Measurements from ENCODE around the gene ATP8B1. TPM values are rescaled to one million over a fixed set of nuclear protein-coding genes. Genes with fewer than 3 reads are reported as not detected.

Gene ATP8B1
- total and polyA plus RNA-seq, 2 experiments from 2014 or later: 7.9 to 38.4 TPM

DNA sequence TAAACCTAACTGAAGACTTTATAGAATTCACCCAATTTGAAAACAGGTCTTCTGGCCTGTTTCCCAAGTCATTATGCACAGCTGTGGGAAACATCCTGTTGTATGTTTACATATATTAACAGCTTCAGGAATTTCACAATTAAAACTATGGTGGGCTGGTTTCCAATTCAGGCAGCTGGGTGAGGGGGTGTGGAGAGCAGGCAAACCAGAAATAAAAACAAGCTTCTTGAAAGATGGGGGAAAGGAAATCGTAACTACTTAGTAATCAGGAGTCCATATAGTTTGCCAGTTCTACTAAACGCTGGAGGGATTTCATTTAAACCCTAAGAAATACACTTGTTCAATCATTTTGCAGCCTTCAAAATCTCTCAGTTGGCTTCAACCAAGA, 22.8 kb downstream of the ATP8B1 start:
- no peak for DNase-seq (ENCODE audit: low spot score)
- no peak overlapping the region for H3K4me3 ChIP-seq
- no peaks in the 10 kb centered on the region for H3K27me3 ChIP-seq
- no peak overlapping the region for H2AFZ ChIP-seq
- peak overlapping the region; percentile 73 for H3K27ac ChIP-seq
- TF ChIP-seq, protein P1, sequence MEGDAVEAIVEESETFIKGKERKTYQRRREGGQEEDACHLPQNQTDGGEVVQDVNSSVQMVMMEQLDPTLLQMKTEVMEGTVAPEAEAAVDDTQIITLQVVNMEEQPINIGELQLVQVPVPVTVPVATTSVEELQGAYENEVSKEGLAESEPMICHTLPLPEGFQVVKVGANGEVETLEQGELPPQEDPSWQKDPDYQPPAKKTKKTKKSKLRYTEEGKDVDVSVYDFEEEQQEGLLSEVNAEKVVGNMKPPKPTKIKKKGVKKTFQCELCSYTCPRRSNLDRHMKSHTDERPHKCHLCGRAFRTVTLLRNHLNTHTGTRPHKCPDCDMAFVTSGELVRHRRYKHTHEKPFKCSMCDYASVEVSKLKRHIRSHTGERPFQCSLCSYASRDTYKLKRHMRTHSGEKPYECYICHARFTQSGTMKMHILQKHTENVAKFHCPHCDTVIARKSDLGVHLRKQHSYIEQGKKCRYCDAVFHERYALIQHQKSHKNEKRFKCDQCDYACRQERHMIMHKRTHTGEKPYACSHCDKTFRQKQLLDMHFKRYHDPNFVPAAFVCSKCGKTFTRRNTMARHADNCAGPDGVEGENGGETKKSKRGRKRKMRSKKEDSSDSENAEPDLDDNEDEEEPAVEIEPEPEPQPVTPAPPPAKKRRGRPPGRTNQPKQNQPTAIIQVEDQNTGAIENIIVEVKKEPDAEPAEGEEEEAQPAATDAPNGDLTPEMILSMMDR (IDR thresholded peaks at IDR 0.05; ENCODE audit: poor library complexity): no peak
- no peak for TF ChIP-seq EZH2phosphoT487 (IDR thresholded peaks at IDR 0.05; ENCODE audit: low read depth, severe bottlenecking, unreplicated experiment)
- no peak for TF ChIP-seq EZH2 (IDR thresholded peaks at IDR 0.05; ENCODE audit: borderline replicate concordance)
- H3K4me1 ChIP-seq (ENCODE audit: insufficient read depth): peaks cover 11% of the 10 kb centered on the region
- 74% methylated on average over 2 of the region's 2 CpGs for WGBS (ENCODE audit: low lambda C conversion rate, missing lambda C conversion rate)
- no peaks in the 10 kb centered on the region for H4K20me1 ChIP-seq (ENCODE audit: insufficient read depth, poor library complexity, severe bottlenecking)
- H3K9me3 ChIP-seq (ENCODE audit: low read depth): no peaks in the 10 kb centered on the region
- no peaks in the 10 kb centered on the region for H3K36me3 ChIP-seq (replicated peaks; ENCODE audit: insufficient read depth, low read depth)
- peak overlapping the region; percentile 19 for H3K4me2 ChIP-seq
- H3K9me2 ChIP-seq (replicated peaks; ENCODE audit: insufficient read depth): no peaks in the 10 kb centered on the region
- peaks cover 84% of the 10 kb centered on the region for H3K79me2 ChIP-seq

DNA sequence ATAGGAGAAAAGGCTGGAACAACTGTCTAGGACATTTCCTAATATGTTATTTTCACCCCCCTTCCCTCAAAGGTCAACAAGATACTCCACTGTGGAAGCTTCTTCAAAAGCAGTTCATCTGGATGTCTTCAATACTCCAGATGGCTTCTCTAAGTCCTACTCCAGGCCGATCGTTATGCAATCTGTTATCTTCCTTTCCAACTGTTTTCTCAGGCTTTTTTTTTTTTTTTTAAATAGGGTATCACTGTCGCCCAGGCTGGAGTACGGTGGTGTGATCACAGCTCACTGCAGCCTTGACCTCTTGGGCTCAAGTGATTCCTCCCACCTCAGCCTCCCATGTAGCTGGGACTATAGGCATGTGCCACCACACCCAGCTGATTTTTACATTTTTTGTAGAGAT, 26.3 kb downstream of the ATP8B1 start:
- 38% methylated on average over 4 of the region's 4 CpGs for WGBS (ENCODE audit: low lambda C conversion rate, missing lambda C conversion rate)
- Histone ChIP-seq H3K9me3 (ENCODE audit: low read depth) (no peaks in the 10 kb centered on the region), H3K27ac (peak overlapping the region; percentile 26), H3K36me3 (replicated peaks; ENCODE audit: insufficient read depth, low read depth) (no peaks in the 10 kb centered on the region), H4K20me1 (ENCODE audit: insufficient read depth, poor library complexity, severe bottlenecking) (no peaks in the 10 kb centered on the region), H3K79me2 (peaks cover 76% of the 10 kb centered on the region), H3K4me3 (no peak overlapping the region), H3K4me1 (ENCODE audit: insufficient read depth) (peaks cover 20% of the 10 kb centered on the region), H3K27me3 (no peaks in the 10 kb centered on the region), H3K4me2 (no peak overlapping the region), H3K9me2 (replicated peaks; ENCODE audit: insufficient read depth) (no peaks in the 10 kb centered on the region), H2AFZ (no peak overlapping the region)
- DNase-seq (ENCODE audit: low spot score): no peak
- TF ChIP-seq EZH2phosphoT487 (IDR thresholded peaks at IDR 0.05; ENCODE audit: low read depth, severe bottlenecking, unreplicated experiment) (no peak), EZH2 (IDR thresholded peaks at IDR 0.05; ENCODE audit: borderline replicate concordance) (no peak)
- TF ChIP-seq, protein P1 (IDR thresholded peaks at IDR 0.05; ENCODE audit: poor library complexity): no peak

DNA sequence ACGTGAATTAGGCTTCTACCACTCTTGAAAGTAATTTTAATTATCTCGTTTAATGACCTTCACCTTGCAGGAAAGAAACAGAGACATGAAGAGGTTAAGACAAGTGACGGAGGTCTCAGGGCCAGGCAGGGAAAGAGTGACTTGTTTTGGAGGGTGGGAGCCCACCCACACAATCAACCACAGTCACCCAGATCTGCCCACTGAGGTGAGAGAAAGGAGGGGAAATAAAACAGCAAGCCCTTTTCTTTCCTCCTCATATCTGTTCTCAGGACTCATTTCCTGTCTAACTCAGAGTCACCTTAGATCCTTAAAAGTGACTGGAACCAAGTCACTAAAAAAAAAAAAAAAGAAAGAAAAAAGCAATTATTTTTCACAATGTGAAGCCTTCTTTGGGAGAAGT, 26.8 kb downstream of the ATP8B1 start:
- no peaks in the 10 kb centered on the region for H4K20me1 ChIP-seq (ENCODE audit: insufficient read depth, poor library complexity, severe bottlenecking)
- peak overlapping the region; percentile 26 for H3K27ac ChIP-seq
- no peaks in the 10 kb centered on the region for H3K36me3 ChIP-seq (replicated peaks; ENCODE audit: insufficient read depth, low read depth)
- H3K9me2 ChIP-seq (replicated peaks; ENCODE audit: insufficient read depth): no peaks in the 10 kb centered on the region
- 96% methylated on average over 3 of the region's 3 CpGs for WGBS (ENCODE audit: low lambda C conversion rate, missing lambda C conversion rate)
- no peak overlapping the region for H2AFZ ChIP-seq
- H3K27me3 ChIP-seq: no peaks in the 10 kb centered on the region
- no peak overlapping the region for H3K4me2 ChIP-seq
- H3K4me3 ChIP-seq: no peak overlapping the region
- no peaks in the 10 kb centered on the region for H3K9me3 ChIP-seq (ENCODE audit: low read depth)
- H3K4me1 ChIP-seq (ENCODE audit: insufficient read depth): peaks cover 20% of the 10 kb centered on the region
- TF ChIP-seq, protein P1 (IDR thresholded peaks at IDR 0.05; ENCODE audit: poor library complexity): no peak
- TF ChIP-seq EZH2 (IDR thresholded peaks at IDR 0.05; ENCODE audit: borderline replicate concordance): no peak
- TF ChIP-seq EZH2phosphoT487 (IDR thresholded peaks at IDR 0.05; ENCODE audit: low read depth, severe bottlenecking, unreplicated experiment): no peak
- peaks cover 71% of the 10 kb centered on the region for H3K79me2 ChIP-seq
- no peak for DNase-seq (ENCODE audit: low spot score)

DNA sequence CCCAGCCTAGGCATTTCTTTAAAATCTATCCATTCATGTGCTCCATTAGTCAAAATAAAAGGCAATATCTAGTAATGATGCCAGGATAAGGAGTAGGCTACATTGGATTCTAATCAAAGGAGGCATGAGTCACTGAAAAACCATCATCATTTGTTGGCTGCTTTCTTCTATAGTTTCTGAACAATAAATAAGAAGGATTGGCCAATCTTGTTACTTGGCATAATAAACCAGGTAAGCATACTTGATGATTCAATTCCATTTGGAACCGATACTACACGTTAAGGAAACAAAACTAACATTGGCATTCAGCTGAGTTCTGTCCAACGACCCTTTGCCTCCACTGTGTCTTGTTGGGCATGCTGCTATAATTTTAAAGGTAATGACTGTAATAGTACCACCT, 27.2 kb downstream of the ATP8B1 start:
- DNase-seq (ENCODE audit: low spot score): no peak
- no peaks in the 10 kb centered on the region for H3K36me3 ChIP-seq (replicated peaks; ENCODE audit: insufficient read depth, low read depth)
- H4K20me1 ChIP-seq (ENCODE audit: insufficient read depth, poor library complexity, severe bottlenecking): no peaks in the 10 kb centered on the region
- H3K27ac ChIP-seq: peak overlapping the region; percentile 26
- H2AFZ ChIP-seq: no peak overlapping the region
- no peak for TF ChIP-seq EZH2 (IDR thresholded peaks at IDR 0.05; ENCODE audit: borderline replicate concordance)
- TF ChIP-seq, protein P1 (IDR thresholded peaks at IDR 0.05; ENCODE audit: poor library complexity): no peak
- TF ChIP-seq EZH2phosphoT487 (IDR thresholded peaks at IDR 0.05; ENCODE audit: low read depth, severe bottlenecking, unreplicated experiment): no peak
- no peak overlapping the region for H3K4me3 ChIP-seq
- peaks cover 69% of the 10 kb centered on the region for H3K79me2 ChIP-seq
- H3K27me3 ChIP-seq: no peaks in the 10 kb centered on the region
- H3K9me2 ChIP-seq (replicated peaks; ENCODE audit: insufficient read depth): no peaks in the 10 kb centered on the region
- H3K4me2 ChIP-seq: no peak overlapping the region
- 93% methylated on average over 3 of the region's 3 CpGs for WGBS (ENCODE audit: low lambda C conversion rate, missing lambda C conversion rate)
- H3K9me3 ChIP-seq (ENCODE audit: low read depth): no peaks in the 10 kb centered on the region
- peaks cover 20% of the 10 kb centered on the region for H3K4me1 ChIP-seq (ENCODE audit: insufficient read depth)

All from hepatocyte (in vitro differentiated cells).